Endothelial cell of umbilical vein (primary cell): ENCODE data around the gene ANKRD16. TPM values are rescaled to one million over a fixed set of nuclear protein-coding genes. Genes with fewer than 3 reads are reported as not detected.

Experiments used
- BruUV-seq: library from RNA; stranded (reverse); fragments of 400-500 nt; replicated peaks from 2 replicates; lab custom pipeline; 2021; lab: Mats Ljungman, UMichigan
- CTCF ChIA-PET: fragments of 300-600, 350-600 bp; sonication (Branson Sonifier 250); formaldehyde crosslinking; loops from one replicate; lab custom pipeline; 2021; ENCODE audit warnings: antibody characterized with exemption, inconsistent platforms; lab: Charles Lee
- POLR2A ChIA-PET: fragments of 300-600, 350-600 bp; sonication (Branson Sonifier 250); formaldehyde crosslinking; loops from one replicate; lab custom pipeline; 2021; ENCODE audit warnings: antibody characterized with exemption, inconsistent platforms; lab: Charles Lee
- DNase-seq: peaks from one replicate; pipeline ENCODE4 v3.0.0-alpha.2; 2011; ENCODE audit warnings: low read depth, low spot score
- FAIRE-seq: peaks from 2 replicates; lab custom pipeline; 2011; peaks lifted over from hg19 to GRCh38; lab: Jason Lieb, UNC
- H2AFZ ChIP-seq: 2 replicates; pipeline ENCODE4 v1.6.0; 2012; ENCODE audit warnings: low read depth, low read length, control low read depth, inconsistent platforms
- H3K27ac ChIP-seq: 2 replicates; pipeline ENCODE4 v1.5.1; 2011; ENCODE audit warnings: low read depth, mild to moderate bottlenecking, control low read depth, low read length, moderate library complexity; ENCODE audit not compliant: insufficient read depth
- H3K27me3 ChIP-seq, 2 experiments: 2 replicates each; pipeline versions ENCODE4 v1.6.0 to v1.6.1; 2011; ENCODE audit warnings: low read length in 2 of 2, mixed read lengths in 1 of 2; ENCODE audit not compliant: control insufficient read depth in 2 of 2, insufficient read depth in 2 of 2
- H3K36me3 ChIP-seq, 2 experiments: 2 replicates in 1 of 2; 3 replicates in 1 of 2; pipeline ENCODE4 v1.5.1; 2011; ENCODE audit warnings: low read length in 2 of 2, mild to moderate bottlenecking in 1 of 2, moderate library complexity in 1 of 2; ENCODE audit not compliant: control insufficient read depth in 2 of 2, insufficient read depth in 2 of 2; ENCODE audit errors: extremely low read depth in 1 of 2
- H3K4me1 ChIP-seq: 3 replicates; pipeline ENCODE4 v1.5.1; 2011; ENCODE audit warnings: mild to moderate bottlenecking, low read length; ENCODE audit not compliant: control insufficient read depth, insufficient read depth; ENCODE audit errors: extremely low read depth
- H3K4me2 ChIP-seq: 2 replicates; pipeline ENCODE4 v1.6.1; 2011; ENCODE audit warnings: low read length, control low read depth, mixed read lengths; ENCODE audit not compliant: insufficient read depth
- H3K4me3 ChIP-seq, 3 experiments: fragments of 200-600 bp in 1 of 3; sonication (generic), shearing (Covaris generic) in 1 of 3; replicated peaks in 1 of 3; 2 replicates each; pipeline ENCODE4 v1.5.1; 2011 to 2016; ENCODE audit warnings: control low read depth in 3 of 3, low read length in 3 of 3, mild to moderate bottlenecking in 2 of 3, inconsistent platforms in 1 of 3, low read depth in 1 of 3, moderate library complexity in 1 of 3; ENCODE audit not compliant: insufficient read depth in 1 of 3
- H3K79me2 ChIP-seq: 2 replicates; pipeline ENCODE4 v1.6.0; 2012; ENCODE audit warnings: low read length, inconsistent platforms; ENCODE audit not compliant: control insufficient read depth, insufficient read depth
- H3K9ac ChIP-seq: replicated peaks from 2 replicates; pipeline ENCODE3; 2011; ENCODE audit warnings: low read length, control low read depth; ENCODE audit not compliant: insufficient read depth; ENCODE audit errors: extremely low read depth
- H3K9me1 ChIP-seq: replicated peaks from 3 replicates; pipeline ENCODE4 v1.6.0; 2011; ENCODE audit warnings: mild to moderate bottlenecking, low read length; ENCODE audit not compliant: control insufficient read depth, insufficient read depth; ENCODE audit errors: extremely low read depth
- H3K9me3 ChIP-seq: replicated peaks from 2 replicates; pipeline ENCODE4 v1.5.1; 2012; ENCODE audit warnings: low read length, inconsistent platforms; ENCODE audit not compliant: control insufficient read depth, insufficient read depth
- H4K20me1 ChIP-seq: replicated peaks from 2 replicates; pipeline ENCODE3; 2011; ENCODE audit warnings: mild to moderate bottlenecking, low read length; ENCODE audit not compliant: control insufficient read depth, insufficient read depth; ENCODE audit errors: extremely low read depth
- EZH2 ChIP-seq: IDR thresholded peaks from 2 replicates; pipeline ENCODE4 v1.6.1; 2012; ENCODE audit warnings: borderline replicate concordance, low read depth, mild to moderate bottlenecking, moderate library complexity, low read length, inconsistent platforms; ENCODE audit not compliant: severe bottlenecking
- FOS ChIP-seq: IDR thresholded peaks from 2 replicates; pipeline ENCODE4 v1.6.1; 2011; ENCODE audit warnings: mild to moderate bottlenecking, low read length, moderate library complexity, borderline replicate concordance; ENCODE audit not compliant: insufficient read depth
- GATA2 ChIP-seq: IDR thresholded peaks from 2 replicates; pipeline ENCODE4 v1.7.0; 2011; ENCODE audit warnings: low read depth, mild to moderate bottlenecking, moderate library complexity, mixed read lengths, low read length; ENCODE audit not compliant: insufficient read length, insufficient read depth
- JUN ChIP-seq: IDR thresholded peaks from 2 replicates; pipeline ENCODE4 v1.6.1; 2011; ENCODE audit warnings: borderline replicate concordance, low read depth; ENCODE audit not compliant: insufficient read length, insufficient read depth
- MAX ChIP-seq: IDR thresholded peaks from 2 replicates; pipeline ENCODE4 v1.6.1; 2011; ENCODE audit not compliant: insufficient read depth, insufficient read length
- MYC ChIP-seq: IDR thresholded peaks from one replicate; pipeline ENCODE4 v1.6.1; 2011; ENCODE audit warnings: mild to moderate bottlenecking, low read depth, low read length
- POLR2A ChIP-seq: IDR thresholded peaks from 2 replicates; pipeline ENCODE4 v1.6.1; 2012; ENCODE audit warnings: low read depth, mild to moderate bottlenecking, control low read depth, low read length
- POLR2AphosphoS5 ChIP-seq: IDR thresholded peaks from 2 replicates; pipeline ENCODE4 v1.6.1; 2012; ENCODE audit warnings: low read depth, mild to moderate bottlenecking, control low read depth, low read length, moderate library complexity; ENCODE audit not compliant: insufficient read depth
- dilution Hi-C: fragments of 300-500 bp; cut with MboI; formaldehyde crosslinking; loops from one replicate; pipeline ENCODE4 v1.15.0; 2019; ENCODE audit warnings: low sequenced_read_pairs; ENCODE audit not compliant: extremely low pct_ligation_motif_present
- intact Hi-C: fragments of 100-400 bp; cut with micrococcal nuclease; formaldehyde crosslinking; loops from one replicate; pipeline ENCODE4 v1.10.0; 2022
- polyA plus RNA-seq, 4 experiments: library from polyadenylated mRNA; depleted of rRNA in 3 of 4; stranded (reverse) in 3 of 4; unstranded in 1 of 4; fragments of >200 nt; gene quantifications; 2 replicates each; pipeline versions ENCODE4 v1.2.1 to v1.2.3, GENCODE V29; 2011 to 2012; ENCODE audit warnings: missing spikeins in 1 of 4
- total RNA-seq: library from RNA; stranded (reverse); gene quantifications from 2 replicates; pipeline ENCODE4 v1.2.3, GENCODE V29; 2021
- TF ChIP-seq, protein P1 (sequence below), 2 donors: IDR thresholded peaks; 1 replicate in 1 of 2; 2 replicates in 1 of 2; pipeline ENCODE4 v1.5.1; 2011; ENCODE audit warnings: low read length in 2 of 2, mild to moderate bottlenecking in 2 of 2, moderate library complexity in 2 of 2, control low read depth in 1 of 2, inconsistent platforms in 1 of 2, low read depth in 1 of 2; ENCODE audit not compliant: insufficient read depth in 1 of 2; ENCODE audit errors: extremely low read depth in 1 of 2

ANKRD16 gene
- total and polyA plus RNA-seq, 2 donors (not counting 3 experiments of a cell fraction or from before 2014, with no cell fraction given), result 6.9 to 8.0 TPM

DNA sequence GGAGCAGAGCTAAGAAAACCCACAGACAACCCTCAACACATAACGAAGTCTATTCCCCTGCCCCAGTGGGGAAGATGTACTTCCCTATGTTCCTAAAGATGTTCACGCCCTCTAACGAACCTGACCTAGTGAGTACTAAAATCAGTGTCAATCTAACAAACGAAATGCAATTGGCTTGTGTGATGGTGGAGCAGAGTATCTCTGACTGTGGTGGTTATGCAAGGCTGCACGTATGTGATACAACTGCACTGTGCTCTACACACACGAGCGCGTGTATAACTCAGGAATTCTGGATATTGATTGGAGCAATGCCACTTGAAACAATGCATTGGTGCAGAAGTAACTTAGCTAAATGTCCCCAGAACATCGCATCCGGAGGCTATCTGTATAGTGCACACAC, 1.3 kb downstream of the ANKRD16 start:
- Histone ChIP-seq H2AFZ (peak overlapping the region; percentile 78), H3K4me1 (peaks cover 30% of the 10 kb centered on the region), H3K27ac (no peak overlapping the region), H4K20me1 (no peaks in the 10 kb centered on the region), H3K9me1 (no peaks in the 10 kb centered on the region), H3K9ac (no peak overlapping the region), H3K27me3 (no peaks in the 10 kb centered on the region), H3K79me2 (peaks cover 33% of the 10 kb centered on the region), H3K36me3 (peaks cover 0 to 3% of the 10 kb centered on the region in 2 experiments), H3K4me3 (peak overlapping the region; percentile 14 to 95 (median 53)), H3K9me3 (no peaks in the 10 kb centered on the region), H3K4me2 (peak overlapping the region; percentile 65)
- BruUV-seq, result no TSS peak
- ChIA-PET CTCF (interaction anchor here (0.7 to 3.5 kb wide), 5 partner anchors 12 to 446 kb away, joined by 3 to 18 read pairs (median 5); no protein-coding TSS in a partner anchor), POLR2A (no interaction called here)
- DNase-seq (peak; percentile 37), FAIRE-seq (no peak)
- no peak for TF ChIP-seq FOS
- no peak for TF ChIP-seq MAX
- TF ChIP-seq EZH2, result no peak
- TF ChIP-seq POLR2AphosphoS5, result no peak
- no peak for TF ChIP-seq JUN
- TF ChIP-seq POLR2A, result no peak
- TF ChIP-seq, protein P1, sequence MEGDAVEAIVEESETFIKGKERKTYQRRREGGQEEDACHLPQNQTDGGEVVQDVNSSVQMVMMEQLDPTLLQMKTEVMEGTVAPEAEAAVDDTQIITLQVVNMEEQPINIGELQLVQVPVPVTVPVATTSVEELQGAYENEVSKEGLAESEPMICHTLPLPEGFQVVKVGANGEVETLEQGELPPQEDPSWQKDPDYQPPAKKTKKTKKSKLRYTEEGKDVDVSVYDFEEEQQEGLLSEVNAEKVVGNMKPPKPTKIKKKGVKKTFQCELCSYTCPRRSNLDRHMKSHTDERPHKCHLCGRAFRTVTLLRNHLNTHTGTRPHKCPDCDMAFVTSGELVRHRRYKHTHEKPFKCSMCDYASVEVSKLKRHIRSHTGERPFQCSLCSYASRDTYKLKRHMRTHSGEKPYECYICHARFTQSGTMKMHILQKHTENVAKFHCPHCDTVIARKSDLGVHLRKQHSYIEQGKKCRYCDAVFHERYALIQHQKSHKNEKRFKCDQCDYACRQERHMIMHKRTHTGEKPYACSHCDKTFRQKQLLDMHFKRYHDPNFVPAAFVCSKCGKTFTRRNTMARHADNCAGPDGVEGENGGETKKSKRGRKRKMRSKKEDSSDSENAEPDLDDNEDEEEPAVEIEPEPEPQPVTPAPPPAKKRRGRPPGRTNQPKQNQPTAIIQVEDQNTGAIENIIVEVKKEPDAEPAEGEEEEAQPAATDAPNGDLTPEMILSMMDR (IDR thresholded peaks at IDR 0.05; ENCODE audit: extremely low read depth in 1 of 2, insufficient read depth in 1 of 2, low read depth in 1 of 2, low read length in 2 of 2), result no peak
- no peak for TF ChIP-seq MYC
- TF ChIP-seq GATA2, result no peak
- intact Hi-C loops (no loop called here), dilution Hi-C loops (no loop called here)
